Stimulated activated CD4-positive, alpha-beta T cell treated with anti-CD3 and anti-CD28 coated beads, Interleukin-4, amount 100 ng/mL, for 48 hours (primary cell): ENCODE measurements around the gene NTHL1.
"Not testable (repeated sequence)": the region's sequence is repeated elsewhere in the genome, so short reads cannot be mapped to it uniquely, and the experiment has no call there.

ENCODE experiments used
- DNase-seq, 2 donors: peaks; one replicate each; pipeline ENCODE4 v3.0.0-alpha.2; 2020; ENCODE audit warnings: low read depth in 2 of 2

NTHL1 gene

DNA sequence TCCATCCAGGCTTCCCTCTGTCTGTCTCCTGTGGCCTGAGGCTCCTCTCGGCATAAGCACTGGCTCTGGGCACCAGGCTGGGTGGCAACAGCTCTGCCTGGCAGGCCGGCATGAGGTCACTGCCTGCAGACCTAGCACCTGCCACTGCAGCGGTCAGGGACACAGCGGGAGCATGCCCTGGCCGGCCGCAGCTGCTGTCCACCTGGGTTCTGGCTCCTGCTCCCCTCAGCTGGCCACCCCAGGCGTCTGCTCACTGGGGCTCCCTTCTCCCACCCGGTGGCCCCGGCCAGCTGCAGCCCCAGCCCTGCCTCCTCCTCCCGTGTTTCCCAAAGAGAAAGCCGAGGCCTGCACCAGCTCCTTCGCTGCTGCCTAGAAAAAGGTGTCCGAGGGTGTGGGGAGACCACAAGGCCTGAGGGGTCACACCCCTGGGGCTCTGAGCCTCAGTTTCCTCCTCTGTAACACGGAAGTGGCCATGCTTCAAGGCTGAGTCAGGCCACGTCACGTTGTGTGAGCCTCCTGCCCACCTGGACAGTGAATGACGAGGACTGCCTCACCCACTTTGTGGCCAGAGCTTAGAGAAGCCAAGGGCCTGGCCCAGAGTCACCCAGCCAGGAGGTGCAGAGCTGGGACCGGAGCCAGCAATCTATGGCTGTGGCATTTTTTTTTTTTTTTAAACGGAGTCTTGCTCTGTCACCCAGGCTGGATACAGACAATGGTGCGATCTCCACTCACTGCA, 6.7 kb downstream of the NTHL1 start:
- no peak for DNase-seq

DNA sequence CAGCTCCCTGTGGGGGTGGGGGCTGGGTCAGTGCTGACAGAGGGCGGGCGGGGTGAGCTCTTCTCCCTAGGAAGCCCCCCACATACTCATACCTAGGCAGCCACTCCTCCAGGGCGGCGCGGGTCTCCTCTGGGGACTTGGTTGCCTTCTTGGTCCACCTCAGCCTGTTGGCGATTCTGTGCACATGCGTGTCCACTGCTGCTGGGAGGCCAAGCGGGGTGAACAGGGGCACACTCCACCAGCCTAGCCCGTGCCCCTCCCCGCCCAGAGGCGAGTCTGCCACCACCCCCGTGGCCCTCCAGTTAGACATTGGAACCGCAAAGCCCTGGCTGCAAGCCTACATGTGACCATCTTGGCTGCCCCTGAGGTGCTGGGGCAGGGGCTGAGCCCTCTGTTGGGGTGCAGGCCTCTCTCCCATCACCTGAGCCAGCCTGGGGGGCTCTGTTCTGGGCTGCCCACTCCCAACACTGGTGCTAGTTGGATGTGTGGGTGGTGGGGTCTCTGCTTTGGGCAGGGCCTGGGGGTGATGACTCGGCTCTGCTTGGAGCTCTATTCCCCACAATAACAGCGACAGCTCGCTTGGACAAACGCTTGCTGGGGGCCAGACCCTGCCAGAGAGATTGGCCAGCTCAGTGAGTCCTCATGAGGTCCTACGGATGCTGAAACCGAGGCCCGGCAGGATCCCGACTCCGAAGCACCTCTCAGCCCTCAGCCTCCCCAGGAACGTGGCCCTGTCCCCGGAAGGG, 7.4 kb downstream of the NTHL1 start:
- no peak for DNase-seq

DNA sequence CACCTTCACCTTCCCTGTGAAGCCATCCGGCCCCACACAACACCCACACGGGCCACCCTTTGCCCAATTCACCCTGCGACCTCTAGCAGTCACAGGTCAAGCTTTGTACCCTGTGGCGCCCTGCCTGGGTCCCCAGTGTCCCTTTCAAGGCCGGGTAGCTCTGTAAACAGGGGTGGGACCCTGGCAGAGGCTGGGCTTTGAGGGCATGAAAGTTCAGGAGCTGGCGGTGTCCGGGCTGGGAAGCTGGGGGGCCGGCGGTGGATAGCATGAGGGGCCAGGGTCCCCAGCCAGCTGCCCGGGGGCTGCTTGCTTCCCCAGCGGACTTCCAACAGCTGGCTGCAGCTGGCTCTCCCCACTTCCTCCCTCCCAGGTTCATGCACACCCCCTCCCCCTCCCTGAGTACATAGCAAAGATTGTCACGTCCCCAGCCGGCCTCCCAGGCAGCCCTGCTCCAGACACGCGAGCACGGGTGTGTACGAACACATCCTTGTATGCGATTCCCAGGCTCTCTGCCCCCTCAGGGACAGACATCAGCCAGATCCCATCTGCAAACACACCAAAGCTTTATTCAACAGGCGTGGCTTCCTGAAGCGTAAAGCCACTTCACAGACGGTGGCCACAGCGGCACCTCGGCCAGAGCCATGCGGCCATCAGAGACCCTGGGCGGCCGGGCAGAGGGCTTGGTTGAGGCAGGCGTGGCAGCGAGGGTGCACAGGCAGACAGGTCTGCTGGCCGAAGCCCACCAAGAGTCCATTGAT, 8.2 kb downstream of the NTHL1 start:
- DNase-seq = no peak

DNA sequence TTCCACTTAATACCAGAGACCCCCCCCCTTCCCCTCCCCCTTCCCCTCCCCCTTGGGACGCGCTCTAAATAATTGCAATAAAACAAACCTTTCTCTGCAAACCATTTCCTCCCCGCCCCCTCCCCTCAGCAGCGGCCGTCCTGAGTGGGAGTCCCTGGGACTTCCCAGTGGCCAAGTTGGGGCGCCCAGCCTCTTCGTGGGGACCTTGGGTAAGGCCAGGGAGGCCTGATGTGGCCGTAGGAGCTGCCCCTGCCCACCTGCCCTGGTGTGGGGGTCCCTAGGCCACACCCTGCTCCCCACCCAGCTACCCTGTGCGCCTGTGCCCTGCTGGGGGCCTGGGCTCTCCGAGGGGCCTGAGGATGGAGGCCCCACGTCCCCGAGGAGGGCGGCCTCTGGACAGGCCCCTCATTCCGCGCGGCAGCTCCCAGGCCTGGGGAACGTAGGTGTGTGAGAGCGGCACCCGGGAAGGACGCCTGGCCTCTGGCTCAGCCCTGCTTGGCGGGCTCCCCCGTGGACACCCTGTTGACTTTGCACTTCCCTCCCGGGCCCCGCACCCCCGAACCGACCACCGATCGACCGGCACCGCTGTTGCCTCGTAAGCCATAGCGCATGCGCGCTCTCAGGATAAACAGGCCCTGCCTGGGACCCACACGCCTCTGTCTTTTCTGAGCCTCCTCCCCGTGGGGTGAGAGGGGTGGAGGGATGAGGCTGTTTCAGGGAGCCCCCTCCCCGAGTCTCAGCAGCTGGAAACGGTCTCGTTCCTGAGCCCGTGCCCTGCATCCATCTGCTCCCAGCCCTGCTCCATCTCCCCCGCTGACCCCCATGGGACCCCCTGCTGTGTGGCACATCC, 9.0 kb downstream of the NTHL1 start:
- DNase-seq = no peak

DNA sequence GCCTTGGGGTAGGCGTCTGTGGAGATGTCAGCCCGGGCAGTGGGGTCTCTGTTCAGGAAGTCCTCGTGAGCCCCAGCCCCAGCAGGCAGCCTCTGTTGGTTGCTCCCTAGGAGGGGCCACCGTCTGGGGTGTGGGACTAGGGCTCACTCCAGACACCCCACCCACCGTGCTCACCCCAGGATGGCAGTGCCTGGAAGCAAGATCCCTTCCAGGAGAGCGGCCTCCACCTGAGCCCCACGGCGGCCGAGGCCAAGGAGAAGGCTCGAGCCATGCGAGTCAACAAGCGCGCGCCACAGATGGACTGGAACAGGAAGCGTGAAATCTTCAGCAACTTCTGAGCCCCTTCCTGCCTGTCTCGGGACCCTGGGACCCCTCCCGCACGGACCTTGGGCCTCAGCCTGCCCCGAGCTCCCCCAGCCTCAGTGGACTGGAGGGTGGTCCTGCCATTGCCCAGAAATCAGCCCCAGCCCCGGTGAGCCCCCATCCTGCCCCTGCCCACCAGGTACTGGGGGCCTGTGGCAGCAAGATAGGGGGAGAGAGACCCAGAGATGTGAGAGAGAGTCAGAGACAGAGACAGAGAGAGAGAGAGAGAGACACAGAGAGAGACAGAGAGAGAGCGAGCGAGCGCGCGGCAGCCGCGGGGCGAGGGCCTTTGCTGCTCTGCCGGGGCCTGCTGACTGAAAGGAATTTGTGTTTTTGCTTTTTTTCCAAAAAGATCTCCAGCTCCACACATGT, 9.8 kb downstream of the NTHL1 start:
- DNase-seq = no peak

DNA sequence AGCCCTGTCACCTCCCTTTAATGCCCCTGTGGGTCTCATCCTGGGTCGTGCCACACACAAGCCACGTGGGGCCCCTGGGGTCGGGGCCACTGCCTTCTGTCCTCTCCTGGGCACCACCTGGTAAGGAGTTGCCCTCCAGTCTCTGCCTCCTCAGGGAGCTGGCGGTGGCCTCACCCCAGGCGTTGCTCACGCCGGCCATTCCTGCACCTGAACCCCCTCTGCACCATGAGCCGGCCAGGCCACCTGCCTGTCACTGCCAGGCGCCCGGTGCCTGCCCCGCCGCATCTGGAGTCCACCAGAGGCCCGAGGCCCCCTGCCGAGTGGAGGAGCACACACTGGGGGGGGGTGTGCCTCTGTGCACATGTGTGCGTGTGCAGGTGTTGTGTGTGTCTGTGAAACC, 10.5 kb downstream of the NTHL1 start:
- DNase-seq = no peak

DNA sequence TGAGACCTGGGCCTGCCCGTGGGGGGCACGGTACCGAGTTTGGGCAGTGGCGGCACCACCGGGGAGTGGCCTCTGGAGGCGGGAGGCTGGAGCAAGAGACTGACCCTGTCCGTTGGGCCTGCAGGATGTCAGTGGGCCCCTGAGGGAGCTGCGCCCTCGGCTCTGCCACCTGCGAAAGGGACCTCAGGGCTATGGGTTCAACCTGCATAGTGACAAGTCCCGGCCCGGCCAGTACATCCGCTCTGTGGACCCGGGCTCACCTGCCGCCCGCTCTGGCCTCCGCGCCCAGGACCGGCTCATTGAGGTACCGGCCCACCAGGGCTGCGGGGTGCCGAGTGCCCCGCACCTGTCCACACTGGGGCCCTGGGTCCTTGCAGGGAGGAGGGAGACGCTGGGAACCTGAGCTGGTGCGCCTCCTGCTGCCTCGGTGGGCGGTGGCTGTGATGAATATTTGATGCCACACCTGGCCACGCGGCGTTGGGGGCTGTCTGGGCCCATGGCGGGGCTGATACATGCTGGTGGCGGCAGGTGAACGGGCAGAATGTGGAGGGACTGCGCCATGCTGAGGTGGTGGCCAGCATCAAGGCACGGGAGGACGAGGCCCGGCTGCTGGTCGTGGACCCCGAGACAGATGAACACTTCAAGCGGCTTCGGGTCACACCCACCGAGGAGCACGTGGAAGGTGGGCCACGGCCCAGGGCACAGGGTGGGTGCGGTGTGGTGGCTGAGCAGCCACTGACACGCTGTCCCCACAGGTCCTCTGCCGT, 11.3 kb downstream of the NTHL1 start:
- DNase-seq = no peak

DNA sequence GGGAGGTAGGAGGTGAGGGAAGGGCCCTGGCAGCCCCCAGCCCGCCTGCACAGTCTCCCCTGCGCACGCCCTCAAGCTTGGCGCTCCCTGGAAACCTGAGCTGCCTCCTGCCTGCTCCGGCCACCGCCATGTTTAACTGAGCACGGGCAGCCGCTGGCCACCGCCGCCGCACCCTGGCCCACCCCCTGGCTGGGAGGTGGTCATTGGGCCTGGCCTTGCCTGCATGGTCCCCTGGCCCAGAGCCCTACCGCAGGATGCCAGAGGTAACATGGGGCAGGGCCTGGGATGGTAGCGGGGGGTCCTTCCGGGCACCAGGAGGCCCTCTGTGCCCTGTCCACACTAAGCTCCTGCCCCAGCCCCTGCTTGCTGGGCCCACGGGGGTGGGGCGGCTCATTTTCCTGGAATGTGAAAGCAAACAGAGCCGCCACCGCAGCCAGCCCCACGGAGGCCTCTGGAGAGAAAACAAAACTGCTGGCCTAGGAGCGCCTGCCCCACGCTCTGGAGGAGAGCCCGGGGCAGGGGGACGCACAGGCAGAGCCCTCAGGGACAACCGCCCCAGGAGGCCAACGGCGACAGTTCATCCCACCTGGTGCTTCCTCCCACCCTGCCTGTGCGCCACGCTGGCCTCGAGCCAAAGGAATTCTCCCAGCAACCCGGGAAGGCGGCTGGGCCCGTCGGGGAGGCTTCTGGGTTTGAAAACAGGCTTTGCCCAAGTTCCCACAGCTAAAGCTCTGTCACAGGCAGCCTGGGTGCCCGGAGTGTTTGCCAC, 12.0 kb downstream of the NTHL1 start:
- no peak for DNase-seq

DNA sequence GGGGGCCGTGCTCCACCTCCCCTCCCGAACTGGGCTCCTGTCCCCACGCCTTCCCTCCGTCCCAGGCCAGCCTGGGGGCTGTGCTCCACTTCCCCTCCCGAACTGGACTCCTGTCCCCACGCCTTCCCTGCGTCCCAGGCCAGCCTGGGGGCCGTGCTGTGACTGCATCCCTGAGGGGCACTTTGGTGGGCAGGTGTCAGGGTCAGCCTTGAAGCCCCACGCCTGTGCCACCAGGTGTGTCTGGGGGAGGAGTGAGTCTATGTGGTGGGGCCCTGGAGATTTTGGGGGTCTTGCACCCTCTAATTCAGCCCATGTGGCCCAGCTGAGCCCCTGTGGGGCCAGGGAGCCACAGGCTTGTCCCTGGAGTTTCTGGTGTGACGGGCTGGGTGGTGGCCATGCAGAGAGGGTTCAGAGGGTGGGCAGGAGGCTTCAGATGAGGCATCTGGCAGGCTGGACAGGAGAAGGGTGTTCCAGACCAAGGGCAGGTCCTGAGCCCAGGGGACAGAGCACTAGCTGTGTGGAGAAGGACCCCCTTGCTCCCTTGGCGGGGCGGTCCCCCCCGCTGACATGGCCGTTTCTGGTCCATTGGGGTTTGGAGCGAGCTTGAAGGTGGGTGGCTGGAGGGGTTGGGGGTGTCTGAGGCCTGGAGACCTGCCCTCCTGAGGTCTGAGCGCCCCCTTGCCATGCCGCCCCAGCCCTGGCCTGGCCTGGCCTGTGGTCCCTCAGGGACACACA, 12.8 kb downstream of the NTHL1 start:
- DNase-seq = no peak

DNA sequence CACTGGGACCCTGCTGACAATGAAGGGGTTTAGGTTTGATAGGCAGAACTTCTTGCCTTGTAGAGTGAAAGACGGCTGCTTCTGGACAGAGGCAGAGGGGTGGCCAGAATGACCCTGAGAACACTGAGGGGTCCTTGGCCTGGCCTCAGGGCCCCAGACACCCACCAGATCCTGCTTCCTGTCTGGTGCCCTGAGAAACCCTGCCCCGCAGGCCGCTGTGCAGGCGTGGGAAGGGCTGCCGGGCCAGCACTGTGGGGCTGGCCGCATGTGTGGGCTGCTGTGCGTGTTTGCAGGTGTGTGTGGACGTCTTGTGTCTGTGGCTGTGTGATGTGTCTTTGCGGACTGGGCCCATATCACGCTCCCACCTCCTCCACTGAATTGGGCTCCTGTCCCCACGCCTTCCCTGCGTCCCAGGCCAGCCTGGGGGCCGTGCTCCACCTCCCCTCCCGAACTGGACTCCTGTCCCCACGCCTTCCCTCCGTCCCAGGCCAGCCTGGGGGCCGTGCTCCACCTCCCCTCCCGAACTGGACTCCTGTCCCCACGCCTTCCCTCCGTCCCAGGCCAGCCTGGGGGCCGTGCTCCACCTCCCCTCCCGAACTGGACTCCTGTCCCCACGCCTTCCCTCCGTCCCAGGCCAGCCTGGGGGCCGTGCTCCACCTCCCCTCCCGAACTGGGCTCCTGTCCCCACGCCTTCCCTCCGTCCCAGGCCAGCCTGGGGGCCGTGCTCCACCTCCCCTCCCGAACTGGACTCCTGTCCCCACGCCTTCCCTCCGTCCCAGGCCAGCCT, 13.5 kb downstream of the NTHL1 start:
- not testable (repeated sequence) for DNase-seq

DNA sequence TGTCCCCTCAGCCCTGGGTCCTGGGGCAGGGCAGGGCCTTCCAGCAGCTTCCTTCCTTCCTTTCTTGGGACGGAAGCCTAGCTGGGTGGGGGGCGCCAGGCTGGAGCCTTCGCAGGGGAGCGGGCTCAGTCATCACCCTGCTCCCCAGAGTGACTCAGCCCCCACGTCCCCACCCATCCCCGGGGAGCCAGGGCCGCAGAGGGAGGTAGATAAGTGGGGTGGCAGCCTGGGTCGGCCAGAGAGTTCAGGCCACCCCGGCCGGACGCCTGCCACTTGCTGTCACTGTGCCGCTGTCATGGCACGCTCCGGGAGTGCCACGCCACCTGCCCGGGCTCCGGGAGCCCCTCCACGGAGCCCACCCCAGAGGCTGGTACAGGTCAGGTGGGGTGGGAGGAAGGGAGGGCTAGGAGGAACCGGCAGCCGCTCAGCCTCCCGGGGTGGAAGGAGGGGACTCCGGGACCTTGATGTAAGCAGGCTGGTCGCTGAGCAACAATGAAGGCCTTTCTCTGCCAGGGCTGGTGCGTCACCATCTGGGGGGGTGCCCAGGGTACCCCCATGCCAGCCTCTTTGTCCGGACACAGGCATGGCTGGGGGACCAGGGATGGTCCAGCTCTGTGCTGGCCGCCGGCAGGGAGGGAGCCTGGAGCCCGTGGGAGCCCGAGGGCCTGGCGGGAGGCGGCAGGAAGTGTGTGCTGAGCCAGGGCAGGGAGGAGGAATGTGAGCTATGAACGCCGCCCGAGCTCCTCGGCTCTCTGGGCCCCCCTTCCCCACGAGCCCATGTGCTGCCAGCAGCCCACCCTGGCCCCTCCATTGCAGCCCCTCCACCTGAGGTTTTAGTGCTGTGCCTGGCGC, 14.4 kb downstream of the NTHL1 start:
- no peak for DNase-seq

DNA sequence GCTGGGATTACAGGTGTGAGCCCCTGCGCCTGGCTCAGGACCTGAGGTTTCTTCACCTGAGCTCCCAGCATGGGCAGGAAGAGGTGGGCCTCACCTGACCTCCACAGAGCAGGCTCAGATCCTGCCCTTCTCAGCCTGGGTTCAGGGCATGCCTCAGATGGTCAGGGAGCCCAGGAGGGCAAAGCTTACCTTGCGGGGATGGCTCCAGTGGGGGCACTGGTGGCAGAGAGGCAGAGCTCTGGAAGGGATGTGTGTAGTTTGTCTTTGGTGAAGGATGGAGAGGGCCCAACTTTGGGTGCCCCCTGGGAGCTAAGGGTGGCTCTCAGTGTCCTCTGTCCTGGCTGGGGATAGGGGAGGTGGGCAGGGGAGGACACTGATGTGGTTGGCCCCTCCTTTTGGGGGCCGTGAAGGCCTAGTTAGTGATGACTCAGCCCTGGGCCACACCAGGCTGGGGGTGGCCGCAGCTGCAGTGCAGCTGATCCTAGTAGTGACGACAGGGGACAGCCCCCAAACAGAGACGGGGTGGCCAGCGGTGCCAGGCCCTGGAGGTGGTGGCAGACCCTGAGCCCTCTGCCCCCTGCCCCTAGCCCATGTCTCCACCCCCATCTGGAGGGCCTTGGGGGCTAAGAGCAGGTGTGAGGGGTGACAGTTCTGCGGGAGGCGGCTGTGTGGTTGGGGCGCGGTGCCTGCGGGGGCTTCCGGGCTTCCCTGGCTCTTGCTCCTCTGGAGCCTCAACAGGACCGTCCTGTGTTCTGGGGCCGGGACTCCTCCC, 15.2 kb downstream of the NTHL1 start:
- no peak for DNase-seq

DNA sequence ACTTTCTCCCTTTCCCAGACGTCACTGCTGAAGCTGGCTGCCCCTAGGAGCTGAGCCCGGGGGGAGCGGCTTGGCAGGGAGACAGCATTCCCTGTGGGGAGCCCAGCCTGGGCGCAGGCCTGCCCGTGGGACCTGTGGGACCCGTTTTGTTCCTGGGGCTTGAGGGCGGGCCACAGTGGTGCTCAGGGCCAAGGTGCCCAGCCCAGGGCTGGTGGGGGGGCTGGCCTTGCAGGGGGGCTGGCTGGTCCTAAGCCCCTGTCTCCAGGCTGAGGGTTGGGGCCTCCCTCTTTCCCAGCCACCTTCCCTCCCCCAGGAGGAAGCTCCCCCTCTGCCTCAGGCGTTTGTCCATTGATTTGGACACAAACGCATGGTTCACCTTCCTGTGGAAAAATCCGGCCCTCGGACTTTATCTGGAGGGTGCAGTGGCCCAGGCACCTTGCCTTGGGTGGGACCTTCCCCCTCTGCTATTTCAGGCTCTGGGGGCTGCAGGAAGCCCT, 16.5 kb downstream of the NTHL1 start:
- DNase-seq = no peak

DNA sequence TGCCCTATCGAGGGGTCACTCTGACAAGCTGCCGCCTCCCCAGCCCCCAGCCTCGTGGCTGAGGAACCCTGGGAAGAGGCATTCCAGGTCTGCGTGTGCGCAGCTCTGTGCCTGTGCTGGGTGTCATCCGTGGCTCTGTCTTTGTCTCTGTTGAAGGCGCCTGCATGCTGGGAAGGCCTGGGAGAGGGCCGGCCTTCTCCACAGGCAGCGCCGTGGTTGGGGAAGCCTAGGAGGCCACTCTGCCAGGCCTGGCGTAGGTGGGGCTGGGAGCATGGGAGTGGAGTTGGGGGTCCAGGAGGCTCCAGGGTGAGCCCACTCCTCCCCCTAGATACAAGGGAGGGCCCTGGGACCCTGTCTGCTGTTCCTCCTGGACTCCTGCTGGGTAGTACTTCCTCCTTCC, 17.6 kb downstream of the NTHL1 start:
- DNase-seq = no peak

DNA sequence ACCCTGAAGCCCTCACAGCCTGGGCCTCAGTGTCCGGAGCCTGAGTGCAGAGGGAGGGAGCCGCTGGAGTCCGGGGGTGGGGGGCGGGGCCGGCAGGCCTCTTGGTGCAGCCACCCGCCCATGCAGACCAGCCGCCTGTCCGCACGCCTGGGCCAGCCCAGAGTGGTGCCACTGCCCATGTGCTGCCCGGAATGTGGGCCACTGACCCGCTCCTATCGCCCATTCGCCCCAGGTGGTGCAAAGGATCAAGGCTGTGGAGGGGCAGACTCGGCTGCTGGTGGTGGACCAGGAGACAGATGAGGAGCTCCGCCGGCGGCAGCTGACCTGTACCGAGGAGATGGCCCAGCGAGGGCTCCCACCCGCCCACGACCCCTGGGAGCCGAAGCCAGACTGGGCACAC, 18.3 kb downstream of the NTHL1 start:
- no peak for DNase-seq

DNA sequence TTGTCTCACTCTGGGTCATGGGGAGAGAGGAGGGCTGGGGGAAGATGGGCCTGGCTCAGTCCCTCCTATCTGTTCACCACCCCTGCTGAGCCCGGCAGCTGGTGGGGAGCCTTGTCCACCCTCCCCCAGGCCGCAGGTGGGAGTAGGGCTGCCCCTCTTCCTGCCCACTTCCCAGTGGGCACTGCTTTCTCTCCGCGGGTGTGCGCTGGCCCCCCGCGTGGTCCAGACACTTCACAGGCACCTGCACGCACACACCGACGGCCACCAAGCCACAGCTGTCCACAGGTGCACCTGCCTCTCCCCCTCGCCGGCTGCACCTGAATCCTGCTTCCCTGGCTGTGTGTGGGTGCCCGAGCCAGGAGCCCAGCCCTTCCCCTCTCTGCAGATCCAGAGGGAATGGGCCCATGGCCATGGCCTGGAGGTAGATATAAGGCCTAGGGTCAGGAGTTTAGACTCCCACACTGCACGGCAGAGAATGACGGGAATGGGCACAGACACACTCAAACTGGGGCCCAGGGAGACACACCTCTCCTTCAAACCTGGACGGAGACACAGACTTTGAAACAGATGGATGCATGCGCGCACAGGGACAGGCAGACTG, 18.9 kb downstream of the NTHL1 start:
- DNase-seq = no peak
